A549 (cell line): ENCODE results near the gene ZFP69. TPM values are rescaled to one million over a fixed set of nuclear protein-coding genes. Genes with fewer than 3 reads are reported as not detected.

Experiments used
- ATAC-seq, 2 experiments: fragments of 200-7000 bp in 1 of 2; fragments of >200 bp in 1 of 2; cut with Nextera tagmentation in 1 of 2; cut with Tn5 transposase in 1 of 2; 3 replicates each; pipeline versions ENCODE4 v1.8.0 to v1.9.1; 2018 to 2020; ENCODE audit warnings: mild to moderate bottlenecking in 1 of 2, moderate library complexity in 1 of 2
- CTCF ChIA-PET: fragments of 300-600 bp; sonication (Branson Sonifier 250); formaldehyde crosslinking; extraction: SDS; loops from one replicate; lab custom pipeline; 2021; ENCODE audit warnings: antibody characterized with exemption, inconsistent platforms; lab: Yijun Ruan, JAX
- POLR2A ChIA-PET: fragments of 350-600 bp; formaldehyde crosslinking; extraction: SDS; loops from one replicate; lab custom pipeline; 2021; ENCODE audit warnings: antibody characterized with exemption, inconsistent platforms; lab: Yijun Ruan, JAX
- DNase-seq, 2 experiments: peaks; one replicate each; pipeline versions ENCODE4 v3.0.0 to v3.0.0-alpha.2; 2011 to 2016; ENCODE audit warnings: low read depth in 1 of 2, low spot score in 1 of 2
- FAIRE-seq: peaks from 2 replicates; lab custom pipeline; 2011; peaks lifted over from hg19 to GRCh38; lab: Jason Lieb, UNC
- H3K27ac ChIP-seq, 2 experiments: fragments of >200 bp; sonication (Bioruptor Twin); formaldehyde crosslinking; 3 replicates each; pipeline ENCODE4 v1.5.1; 2016 to 2017
- H3K4me1 ChIP-seq: fragments of >200 bp; sonication (Bioruptor Twin); formaldehyde crosslinking; 3 replicates; pipeline ENCODE4 v1.6.1; 2016
- H3K4me2 ChIP-seq: fragments of >200 bp; sonication (Bioruptor Twin); formaldehyde crosslinking; 3 replicates; pipeline ENCODE4 v1.6.1; 2016
- H3K4me3 ChIP-seq: fragments of >200 bp; sonication (Bioruptor Twin); formaldehyde crosslinking; 3 replicates; pipeline ENCODE4 v1.5.1; 2016
- H3K9me3 ChIP-seq: fragments of >200 bp; sonication (Bioruptor Twin); formaldehyde crosslinking; 3 replicates; pipeline ENCODE4 v1.6.1; 2016
- ATOH8 ChIP-seq: fragments of 250-450 bp; sonication (Bioruptor Pico); IDR thresholded peaks from 2 replicates; pipeline ENCODE4 v1.5.0; 2020; ENCODE audit warnings: low read depth, mild to moderate bottlenecking, moderate library complexity
- BHLHE40 ChIP-seq: IDR thresholded peaks from 2 replicates; pipeline ENCODE4 v1.6.1; 2012; ENCODE audit warnings: low read depth, low read length, inconsistent platforms
- CHD4 ChIP-seq: fragments of 200-600 bp; sonication (generic); IDR thresholded peaks from 2 replicates; pipeline ENCODE4 v1.6.1; 2016; ENCODE audit warnings: antibody characterized with exemption, mild to moderate bottlenecking, borderline replicate concordance
- CTCF ChIP-seq: fragments of >200 bp; sonication (Bioruptor Twin); formaldehyde crosslinking; IDR thresholded peaks from 3 replicates; pipeline ENCODE4 v1.5.1; 2016
- EHF ChIP-seq: fragments of 250-450 bp; sonication (Bioruptor Pico); IDR thresholded peaks from 2 replicates; pipeline ENCODE4 v1.5.0; 2020; ENCODE audit warnings: mild to moderate bottlenecking
- EHMT2 ChIP-seq: fragments of 200-600 bp; sonication (generic); IDR thresholded peaks from 2 replicates; pipeline ENCODE4 v1.6.1; 2016; ENCODE audit warnings: antibody characterized with exemption, low read depth, mild to moderate bottlenecking, moderate library complexity
- EP300 ChIP-seq, 2 experiments: fragments of >200 bp; sonication (Bioruptor Twin); formaldehyde crosslinking; IDR thresholded peaks; 2 replicates in 1 of 2; 3 replicates in 1 of 2; pipeline ENCODE4 v1.6.1; 2016 to 2017
- FOSB ChIP-seq: fragments of 250-450 bp; sonication (Bioruptor Pico); IDR thresholded peaks from 2 replicates; pipeline ENCODE4 v1.5.0; 2020; ENCODE audit warnings: mild to moderate bottlenecking, moderate library complexity
- FOSL2 ChIP-seq, 2 experiments: fragments of 450-650 bp in 1 of 2; fragments of >200 bp in 1 of 2; sonication (Bioruptor Twin) in 1 of 2; formaldehyde crosslinking; IDR thresholded peaks; 2 replicates each; pipeline versions ENCODE4 v1.5.0 to v1.6.1; 2016 to 2020; ENCODE audit warnings: mild to moderate bottlenecking in 1 of 2, moderate library complexity in 1 of 2
- GATA3 ChIP-seq: IDR thresholded peaks from 2 replicates; pipeline ENCODE4 v1.6.1; 2012; ENCODE audit warnings: borderline replicate concordance
- HDAC2 ChIP-seq: fragments of 200-600 bp; sonication (generic); IDR thresholded peaks from 2 replicates; pipeline ENCODE4 v1.6.1; 2016
- HES2 ChIP-seq: fragments of >200 bp; sonication (Bioruptor Twin); formaldehyde crosslinking; IDR thresholded peaks from 2 replicates; pipeline ENCODE4 v1.6.1; 2016
- HEYL ChIP-seq: fragments of 250-450 bp; sonication (Bioruptor Pico); IDR thresholded peaks from 2 replicates; pipeline ENCODE4 v1.8.0; 2021; ENCODE audit warnings: mild to moderate bottlenecking, moderate library complexity
- HMGXB4 ChIP-seq: fragments of 250-450 bp; sonication (Bioruptor Pico); IDR thresholded peaks from 2 replicates; pipeline ENCODE4 v1.5.0; 2021; ENCODE audit warnings: mild to moderate bottlenecking, moderate library complexity, borderline replicate concordance
- KDM1A ChIP-seq: fragments of 200-600 bp; sonication (generic); IDR thresholded peaks from 2 replicates; pipeline ENCODE4 v1.6.1; 2016; ENCODE audit warnings: low read depth, mild to moderate bottlenecking
- KDM5A ChIP-seq: fragments of 200-600 bp; sonication (generic); IDR thresholded peaks from 2 replicates; pipeline ENCODE4 v1.6.1; 2016; ENCODE audit warnings: antibody characterized with exemption, mild to moderate bottlenecking
- MAZ ChIP-seq: fragments of 150-350 bp; IDR thresholded peaks from 2 replicates; pipeline ENCODE4 v1.6.1; 2014; ENCODE audit warnings: antibody characterized with exemption, low read depth, low read length, borderline replicate concordance
- NFE2L2 ChIP-seq: fragments of 150-350 bp; conservative IDR thresholded peaks from 2 replicates; pipeline ENCODE4 v1.6.1; 2014; ENCODE audit warnings: low read length
- NPAS2 ChIP-seq: fragments of 250-450 bp; sonication (Bioruptor Pico); IDR thresholded peaks from 2 replicates; pipeline ENCODE4 v1.8.0; 2022; ENCODE audit warnings: mild to moderate bottlenecking, moderate library complexity, borderline replicate concordance
- NR3C1 ChIP-seq: fragments of >200 bp; sonication (Bioruptor Twin); formaldehyde crosslinking; IDR thresholded peaks from 3 replicates; pipeline ENCODE4 v1.6.1; 2017
- PBX3 ChIP-seq: IDR thresholded peaks from 2 replicates; pipeline ENCODE4 v1.6.1; 2012
- PHF8 ChIP-seq: fragments of 200-600 bp; sonication (generic); IDR thresholded peaks from 2 replicates; pipeline ENCODE4 v1.6.1; 2016; ENCODE audit warnings: low read depth, mild to moderate bottlenecking, antibody characterized with exemption, moderate library complexity, borderline replicate concordance
- POLR2A ChIP-seq: IDR thresholded peaks from 2 replicates; pipeline ENCODE4 v1.6.1; 2012; ENCODE audit warnings: mild to moderate bottlenecking, low read length
- RFX5 ChIP-seq: fragments of 450-650 bp; IDR thresholded peaks from 2 replicates; pipeline ENCODE4 v1.7.1; 2014; ENCODE audit warnings: antibody characterized with exemption, mild to moderate bottlenecking, moderate library complexity
- RNF2 ChIP-seq: fragments of 200-600 bp; sonication (generic); IDR thresholded peaks from 2 replicates; pipeline ENCODE4 v1.6.1; 2016; ENCODE audit warnings: low read depth, mild to moderate bottlenecking, antibody characterized with exemption, moderate library complexity, borderline replicate concordance
- SMC3 ChIP-seq: fragments of >200 bp; sonication (Bioruptor Twin); formaldehyde crosslinking; IDR thresholded peaks from 3 replicates; pipeline ENCODE4 v1.6.1; 2018; ENCODE audit warnings: inconsistent platforms
- TFCP2L1 ChIP-seq: fragments of 250-450 bp; sonication (Bioruptor Pico); IDR thresholded peaks from 2 replicates; pipeline ENCODE4 v1.5.0; 2021; ENCODE audit warnings: mild to moderate bottlenecking
- TP53 ChIP-seq: fragments of 250-450 bp; sonication (Bioruptor Pico); IDR thresholded peaks from 2 replicates; pipeline ENCODE4 v1.5.0; 2021; ENCODE audit warnings: mild to moderate bottlenecking, moderate library complexity
- USF2 ChIP-seq: fragments of 450-650 bp; IDR thresholded peaks from 2 replicates; pipeline ENCODE4 v1.6.1; 2014; ENCODE audit warnings: antibody characterized with exemption
- ZC3H11A ChIP-seq: fragments of 450-650 bp; IDR thresholded peaks from 2 replicates; pipeline ENCODE4 v1.6.1; 2014; ENCODE audit warnings: antibody characterized with exemption, mild to moderate bottlenecking
- ZFP36 ChIP-seq: fragments of 450-650 bp; IDR thresholded peaks from 2 replicates; pipeline ENCODE4 v1.6.1; 2014; ENCODE audit warnings: borderline replicate concordance; ENCODE audit not compliant: partially characterized antibody
- ZNF302 ChIP-seq: fragments of 250-450 bp; sonication (Bioruptor Pico); IDR thresholded peaks from 2 replicates; pipeline ENCODE4 v1.9.0; 2021; ENCODE audit warnings: inconsistent platforms, mild to moderate bottlenecking, moderate library complexity
- ZSCAN20 ChIP-seq: fragments of 250-450 bp; sonication (Bioruptor Pico); IDR thresholded peaks from 2 replicates; pipeline ENCODE4 v1.8.0; 2022; ENCODE audit warnings: mild to moderate bottlenecking, moderate library complexity
- WGBS: methylation state at CpG from one replicate; pipeline ENCODE4 v1.1.6; 2017; ENCODE audit errors: missing lambda C conversion rate; 5-methylcytosine and 5-hydroxymethylcytosine counted together
- polyA plus RNA-seq, 4 experiments: library from polyadenylated mRNA; depleted of rRNA in 3 of 4; stranded (reverse); fragments of >200 nt; fragmentation: RNase III in 1 of 4; extraction: RNeasy Plus Mini Kit Qiagen cat#74134 plus additional on column Dnase treatment in 1 of 4; gene quantifications; 2 replicates in 3 of 4; 3 replicates in 1 of 4; pipeline ENCODE4 v1.2.3, GENCODE V29; 2011 to 2017

ZFP69 gene
- polyA plus RNA-seq, 2 of the 4 experiments (the other 2 are of a cell fraction) = not detected

DNA sequence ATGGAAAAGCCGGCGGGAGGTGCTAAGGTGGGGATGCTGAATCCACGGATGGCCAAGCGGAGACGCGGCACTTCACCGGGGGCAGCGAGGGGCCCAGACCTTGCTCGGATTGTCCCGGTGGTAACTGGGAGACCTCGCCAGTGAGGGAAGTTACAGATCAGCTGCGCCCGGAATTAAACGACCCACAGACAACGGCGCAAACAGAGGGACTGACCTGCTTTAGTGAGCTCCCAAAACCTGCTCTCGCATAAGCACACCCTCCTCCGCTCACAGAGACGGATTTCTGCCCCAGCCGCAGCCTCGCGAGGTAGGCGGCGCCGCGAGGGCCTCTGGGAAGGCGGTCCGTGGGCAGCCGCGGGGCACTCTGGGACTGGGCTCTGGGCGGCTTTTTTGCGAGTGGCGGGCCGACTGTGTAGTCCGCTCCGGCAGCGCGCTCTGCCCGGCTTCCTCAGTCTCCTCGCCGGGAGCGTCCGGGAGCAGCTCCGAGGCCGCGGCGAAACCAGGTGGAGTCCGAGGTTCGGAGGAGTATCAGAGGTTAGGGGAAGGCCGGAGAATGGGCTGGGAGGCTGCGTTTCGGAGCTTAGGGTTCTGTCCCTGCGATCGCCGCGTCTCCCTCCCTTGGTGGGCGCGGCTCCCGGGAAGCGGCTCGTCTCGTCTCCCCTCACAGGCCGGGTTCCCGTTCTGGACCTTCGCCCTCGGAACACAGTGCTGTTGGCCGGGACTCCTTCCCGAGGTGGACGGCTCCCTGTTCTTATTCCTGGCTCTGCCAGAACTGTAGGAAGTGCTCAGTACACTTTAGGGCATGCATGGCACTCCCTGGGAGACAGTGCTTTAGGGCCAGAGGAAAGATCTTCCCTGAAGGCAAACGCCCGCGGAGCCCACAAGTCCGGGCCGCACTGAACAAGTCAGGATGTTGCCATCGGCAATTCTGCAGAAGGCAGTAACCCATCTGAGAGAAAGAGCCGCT, 31.6 kb downstream of the ZFP69 start, which contains the start of gene EXO5:
TSS of gene EXO5 (plus strand) at position 393 of the 967 bp plus-strand sequence. CDS start 5,778 bp downstream, outside the sequence.
- Histone ChIP-seq H3K4me3 (peak within 1 kb of the TSS; percentile 76), H3K27ac (peak within 1 kb of the TSS; percentile 71 to 91), H3K9me3 (peaks cover 58% of the 10 kb centered on the region), H3K4me1 (no peaks in the 10 kb centered on the region), H3K4me2 (peak within 1 kb of the TSS; percentile 77)
- 20% methylated on average over 25 of the region's 76 CpGs for WGBS
- DNase-seq (peak; percentile 24 to 64), ATAC-seq (peak; percentile 95 to 98), FAIRE-seq (no peak)
- CTCF ChIA-PET = no interaction called here
- POLR2A ChIA-PET = interaction anchor here (0.6 to 1.0 kb wide), 2 partner anchors 23 to 45 kb away, joined by 3 to 5 read pairs; partner anchors contain the start of gene ZNF684
- TF ChIP-seq CHD4 = no peak
- TF ChIP-seq USF2 = no peak
- TF ChIP-seq HMGXB4 (CRISPR knock-in tag) = no peak
- TF ChIP-seq HES2 = no peak
- peak; percentile 23; the same call in 1 of the 2 replicates for TF ChIP-seq PHF8
- no peak for TF ChIP-seq PBX3
- TF ChIP-seq ZFP36 = no peak
- TF ChIP-seq KDM5A = no peak
- no peak for TF ChIP-seq NPAS2 (CRISPR knock-in tag)
- TF ChIP-seq KDM1A = no peak
- TF ChIP-seq NR3C1 = no peak
- TF ChIP-seq POLR2A = peak; percentile 52
- no peak for TF ChIP-seq HEYL (CRISPR knock-in tag)
- TF ChIP-seq ZNF302 (CRISPR knock-in tag) = no peak
- TF ChIP-seq GATA3 = no peak
- TF ChIP-seq FOSB (CRISPR knock-in tag) = no peak
- no peak for TF ChIP-seq EP300 (IDR thresholded peaks at IDR 0.05)
- TF ChIP-seq ZC3H11A = no peak
- no peak for TF ChIP-seq TP53 (CRISPR knock-in tag)
- no peak for TF ChIP-seq CTCF
- TF ChIP-seq ATOH8 (CRISPR knock-in tag) = no peak
- TF ChIP-seq NFE2L2 = no peak
- no peak for TF ChIP-seq RFX5
- TF ChIP-seq MAZ = no peak
- no peak for TF ChIP-seq RNF2
- TF ChIP-seq HDAC2 = no peak
- TF ChIP-seq EHMT2 = no peak
- no peak for TF ChIP-seq SMC3
- no peak for TF ChIP-seq BHLHE40
- no peak for TF ChIP-seq TFCP2L1 (CRISPR knock-in tag)
- no peak for TF ChIP-seq FOSL2 (IDR thresholded peaks at IDR 0.05)
- no peak for TF ChIP-seq FOSL2 (CRISPR knock-in tag; IDR thresholded peaks at IDR 0.05)
- TF ChIP-seq ZSCAN20 = no peak
- no peak for TF ChIP-seq EHF
